Measurements from ENCODE around the gene SRSF7.

The SRSF7 gene

DNA sequence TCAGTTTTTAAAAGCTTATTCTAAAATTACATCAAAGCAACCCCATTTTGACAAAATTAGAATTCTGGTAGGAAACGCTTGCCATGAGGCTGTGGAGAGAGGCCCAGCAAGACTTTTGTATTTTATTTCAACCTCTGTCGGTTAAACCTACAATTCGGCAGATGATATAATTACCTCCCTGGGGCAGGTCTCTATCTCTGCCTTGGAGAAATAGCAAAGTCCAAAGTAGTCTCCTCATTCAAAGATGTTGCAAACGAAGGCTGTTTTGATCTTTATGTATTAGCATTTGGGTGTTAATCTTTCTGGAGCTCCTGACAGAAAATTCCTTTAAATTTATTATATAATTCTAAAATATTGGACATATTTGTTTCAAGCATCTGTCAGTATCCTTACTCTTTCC, 49.6 kb downstream of the SRSF7 start:
- no peak for DNase-seq (ENCODE audit: low read depth in 2 of 2)

DNA sequence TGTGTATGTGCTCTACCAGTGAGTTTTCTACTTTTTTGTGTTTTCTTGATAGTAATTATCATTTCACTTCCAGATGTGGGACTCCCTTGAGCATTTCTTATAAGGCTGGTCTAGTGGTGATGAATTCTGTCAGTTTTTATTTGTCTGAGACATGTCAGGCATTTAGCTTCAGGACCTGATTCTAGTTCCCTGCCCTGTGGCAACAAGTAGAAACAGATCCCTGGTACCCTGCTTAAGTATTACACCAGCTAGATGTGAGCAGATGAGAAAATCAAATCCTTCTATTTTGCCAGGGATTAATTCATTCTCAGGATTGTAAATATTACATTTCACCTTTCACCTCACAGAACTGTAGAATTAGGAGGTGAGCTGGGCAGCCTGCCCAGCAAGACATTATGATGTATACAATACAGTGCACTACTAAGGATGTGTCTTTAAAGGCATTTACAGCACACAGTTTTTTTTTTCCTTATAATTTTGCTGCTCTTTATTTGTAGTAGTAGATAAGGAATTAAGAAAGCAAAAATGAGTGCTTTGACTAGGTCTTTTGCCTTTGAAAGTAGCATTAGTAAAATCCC, 50.2 kb downstream of the SRSF7 start:
- no peak for DNase-seq (ENCODE audit: low read depth in 2 of 2)

DNA sequence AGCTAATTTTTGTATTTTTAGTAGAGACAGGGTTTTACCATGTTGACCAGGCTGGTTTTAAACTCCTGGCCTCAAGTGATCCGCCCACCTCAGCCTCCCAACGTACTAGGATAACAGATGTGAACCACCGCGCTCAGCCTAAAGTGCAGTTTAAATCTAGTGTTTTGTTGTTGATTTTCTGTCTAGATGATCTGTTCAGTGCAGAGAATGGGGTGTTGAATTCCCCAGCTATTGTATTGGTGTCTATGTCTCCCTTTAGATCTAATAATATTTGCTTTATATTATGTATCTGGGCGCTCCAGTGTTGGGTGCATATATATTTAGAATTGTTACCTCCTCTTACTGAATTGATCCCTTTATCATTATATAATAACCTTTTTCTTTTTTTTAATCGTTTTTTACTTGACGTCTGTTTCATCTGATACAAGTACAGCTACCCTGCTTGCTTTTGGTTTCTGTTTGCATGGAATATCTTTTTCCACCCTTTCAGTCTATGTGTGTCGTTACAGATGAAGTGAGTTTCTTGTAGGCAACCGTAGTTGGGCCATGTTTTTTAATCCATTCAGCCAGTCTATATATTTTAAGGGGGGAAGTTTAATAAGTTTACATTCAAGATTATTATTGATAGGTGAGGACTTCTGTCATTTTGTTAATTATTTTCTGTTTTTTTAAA, 50.9 kb downstream of the SRSF7 start:
- no peak for DNase-seq (ENCODE audit: low read depth in 2 of 2)

DNA sequence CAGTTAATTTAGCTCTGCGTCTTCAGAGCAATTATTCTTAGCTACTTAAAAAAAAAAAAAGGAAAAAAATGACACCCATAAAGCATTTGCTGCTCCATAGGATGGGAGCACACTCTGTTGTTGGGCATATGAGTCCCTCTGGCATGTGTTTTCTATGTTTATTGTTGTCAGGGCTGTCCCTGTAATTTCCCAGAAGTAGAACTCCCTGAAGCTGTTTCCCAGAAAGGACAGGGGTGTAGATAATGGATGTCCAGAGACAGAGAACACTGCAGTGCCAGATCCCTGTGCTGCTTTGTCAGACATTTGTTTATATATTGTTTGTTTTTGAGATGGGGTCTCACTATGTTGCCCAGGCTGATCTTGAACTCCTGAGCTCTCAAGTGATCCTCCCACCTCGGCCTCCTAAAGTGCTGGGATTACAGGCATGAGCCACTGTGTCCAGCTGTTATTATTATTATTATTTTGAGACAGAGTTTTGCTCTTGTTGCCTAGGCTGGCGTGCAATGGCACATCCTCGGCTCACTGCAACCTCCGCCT, 52.6 kb downstream of the SRSF7 start:
- DNase-seq (ENCODE audit: low read depth in 2 of 2) = no peak

DNA sequence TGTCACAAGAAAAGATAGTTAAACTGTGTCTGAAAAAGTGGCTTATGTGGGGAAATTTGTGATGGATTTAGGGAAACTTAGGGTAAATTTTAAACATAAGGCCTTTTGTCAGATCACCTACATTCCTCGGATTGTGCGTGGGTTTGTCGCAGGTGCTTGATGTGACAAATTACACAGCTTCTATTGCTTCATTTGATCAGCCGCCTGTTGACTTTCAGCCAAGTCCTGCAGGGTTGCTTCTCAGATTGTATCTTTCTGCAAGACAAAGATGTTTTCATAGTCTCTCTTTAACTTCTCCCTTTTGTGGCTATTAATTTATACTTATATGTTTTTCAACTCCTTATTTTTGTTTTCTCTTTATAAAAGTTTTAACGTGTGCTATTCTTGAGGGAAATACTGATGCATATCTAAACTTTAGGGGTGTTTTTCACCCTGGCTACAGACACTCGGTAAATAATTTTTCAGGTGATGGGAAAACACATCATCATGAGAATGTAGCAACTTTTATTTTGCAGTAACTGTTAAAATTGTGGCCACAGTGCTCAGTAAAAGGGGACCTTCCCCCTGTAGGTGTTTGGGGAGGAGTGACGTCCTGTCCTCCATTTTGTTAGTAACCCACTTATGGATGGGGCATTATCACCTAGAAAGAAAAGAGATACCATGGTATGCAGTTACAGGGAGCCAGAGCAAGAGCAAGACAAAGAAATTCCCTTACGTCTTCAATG, 53.9 kb downstream of the SRSF7 start:
- no peak for DNase-seq (ENCODE audit: low read depth in 2 of 2)

All from stimulated activated CD8-positive, alpha-beta memory T cell treated with anti-CD3 and anti-CD28 coated beads, Interleukin-15, amount 100 ng/mL, for 48 hours (primary cell).